Smooth muscle cell (in vitro differentiated cells): ENCODE data around the gene STK38L. TPM values are rescaled to one million over a fixed set of nuclear protein-coding genes. Genes with fewer than 3 reads are reported as not detected.

ENCODE experiments used
- DNase-seq: peaks from one replicate; lab custom pipeline; 2025; ENCODE audit not compliant: unreplicated experiment; lab: John Stamatoyannopoulos, UW
- H2AFZ ChIP-seq: fragments of 200-600 bp; sonication (generic); 2 replicates; pipeline ENCODE4 v1.6.0; 2016; ENCODE audit warnings: antibody characterized with exemption, low read depth, mild to moderate bottlenecking
- H3F3A ChIP-seq: fragments of 200-600 bp; sonication (generic); 2 replicates; pipeline ENCODE4 v1.6.0; 2017; ENCODE audit warnings: antibody characterized with exemption, low read depth
- H3K27ac ChIP-seq: fragments of 200-600 bp; sonication (generic); 2 replicates; pipeline ENCODE4 v1.5.1; 2016; ENCODE audit warnings: low read depth, mild to moderate bottlenecking
- H3K27me3 ChIP-seq: fragments of 200-600 bp; sonication (generic); 2 replicates; pipeline ENCODE4 v1.6.1; 2016; ENCODE audit warnings: low read depth, mild to moderate bottlenecking
- H3K36me3 ChIP-seq: fragments of 200-600 bp; sonication (generic); 2 replicates; pipeline ENCODE4 v1.5.1; 2016; ENCODE audit warnings: low read depth
- H3K4me1 ChIP-seq: fragments of 200-600 bp; sonication (generic); 2 replicates; pipeline ENCODE4 v1.5.1; 2016; ENCODE audit warnings: low read depth
- H3K4me2 ChIP-seq: fragments of 200-600 bp; sonication (generic); 2 replicates; pipeline ENCODE4 v1.6.0; 2016; ENCODE audit warnings: mild to moderate bottlenecking
- H3K4me3 ChIP-seq: fragments of 200-600 bp; sonication (generic); 2 replicates; pipeline ENCODE4 v1.5.1; 2016; ENCODE audit warnings: mild to moderate bottlenecking
- H3K79me2 ChIP-seq: fragments of 200-600 bp; sonication (generic); 2 replicates; pipeline ENCODE4 v1.6.0; 2016; ENCODE audit warnings: low read depth, mild to moderate bottlenecking
- H3K9ac ChIP-seq: fragments of 200-600 bp; sonication (generic); 2 replicates; pipeline ENCODE4 v1.6.0; 2016; ENCODE audit warnings: low read depth
- H3K9me3 ChIP-seq: fragments of 200-600 bp; sonication (generic); replicated peaks from 2 replicates; pipeline ENCODE4 v1.5.1; 2016; ENCODE audit warnings: low read depth
- H4K20me1 ChIP-seq: fragments of 200-600 bp; sonication (generic); 2 replicates; pipeline ENCODE4 v1.6.0; 2016; ENCODE audit warnings: low read depth
- CTCF ChIP-seq: fragments of 200-600 bp; sonication (generic); IDR thresholded peaks from 2 replicates; pipeline ENCODE4 v1.5.1; 2017; ENCODE audit warnings: borderline replicate concordance, mild to moderate bottlenecking, antibody characterized with exemption; ENCODE audit not compliant: insufficient read depth, poor library complexity, severe bottlenecking
- WGBS: methylation state at CpG from one replicate; pipeline ENCODE4 v1.1.7; 2016; ENCODE audit warnings: low lambda C conversion rate; 5-methylcytosine and 5-hydroxymethylcytosine counted together
- polyA plus RNA-seq: library from polyadenylated mRNA; unstranded; fragments of >200 nt; fragmentation: Nextera tagmentation; extraction: Ambion mirVana; gene quantifications from 2 replicates; pipeline ENCODE4 v1.2.1, GENCODE V29; 2016
- total RNA-seq: library from RNA; depleted of rRNA; stranded (reverse); fragments of >200 nt; gene quantifications from 2 replicates; pipeline ENCODE4 v1.2.3, GENCODE V29; 2014

STK38L gene
- total and polyA plus RNA-seq, 2 experiments from 2014 or later, result 57.8 to 190 TPM

DNA sequence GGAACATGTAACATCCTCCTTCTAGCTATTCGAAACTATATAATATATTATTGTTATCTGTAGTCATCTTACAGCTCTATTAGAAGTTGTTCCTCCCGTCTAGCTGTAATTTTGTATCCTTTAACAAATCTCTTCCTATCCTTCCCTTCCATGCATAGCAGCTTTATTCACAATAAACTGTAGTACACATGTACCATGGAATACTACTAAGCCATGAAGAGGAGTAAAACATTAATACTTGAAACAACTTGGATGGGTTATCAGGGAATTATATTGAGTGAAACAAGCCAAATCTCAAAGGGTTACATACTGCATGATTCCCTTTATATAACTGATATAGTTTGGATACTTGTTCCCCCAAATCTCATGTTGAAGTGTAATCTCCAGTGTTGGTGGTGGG is 33.9 kb upstream of the STK38L start:
- WGBS, result 96% methylated on average over 2 of the region's 2 CpGs
- Histone ChIP-seq H3K4me2 (no peak overlapping the region), H4K20me1 (no peaks in the 10 kb centered on the region), H3K4me1 (no peaks in the 10 kb centered on the region), H3F3A (no peaks in the 10 kb centered on the region), H3K27ac (no peak overlapping the region), H2AFZ (no peak overlapping the region), H3K9ac (no peak overlapping the region), H3K27me3 (no peaks in the 10 kb centered on the region), H3K79me2 (no peaks in the 10 kb centered on the region), H3K9me3 (no peaks in the 10 kb centered on the region), H3K36me3 (no peaks in the 10 kb centered on the region), H3K4me3 (no peak overlapping the region)
- TF ChIP-seq CTCF, result no peak
- no peak for DNase-seq

- no peak overlapping the region for H3K9ac ChIP-seq
- DNase-seq, result no peak
- no peaks in the 10 kb centered on the region for H3K4me1 ChIP-seq
- 97% methylated on average over 1 of the region's 1 CpG for WGBS
- H3K9me3 ChIP-seq, result no peaks in the 10 kb centered on the region
- H3K4me3 ChIP-seq, result no peak overlapping the region
- no peaks in the 10 kb centered on the region for H3K36me3 ChIP-seq
- no peak overlapping the region for H3K4me2 ChIP-seq
- no peak for TF ChIP-seq CTCF
- no peaks in the 10 kb centered on the region for H4K20me1 ChIP-seq
- H3K27me3 ChIP-seq, result no peaks in the 10 kb centered on the region
- no peaks in the 10 kb centered on the region for H3K79me2 ChIP-seq
- H2AFZ ChIP-seq, result no peak overlapping the region
- no peak overlapping the region for H3K27ac ChIP-seq
- no peaks in the 10 kb centered on the region for H3F3A ChIP-seq
These were observed 31.2 kb upstream of the STK38L start for GRCh38 chr12:27212861-27213260.

DNA sequence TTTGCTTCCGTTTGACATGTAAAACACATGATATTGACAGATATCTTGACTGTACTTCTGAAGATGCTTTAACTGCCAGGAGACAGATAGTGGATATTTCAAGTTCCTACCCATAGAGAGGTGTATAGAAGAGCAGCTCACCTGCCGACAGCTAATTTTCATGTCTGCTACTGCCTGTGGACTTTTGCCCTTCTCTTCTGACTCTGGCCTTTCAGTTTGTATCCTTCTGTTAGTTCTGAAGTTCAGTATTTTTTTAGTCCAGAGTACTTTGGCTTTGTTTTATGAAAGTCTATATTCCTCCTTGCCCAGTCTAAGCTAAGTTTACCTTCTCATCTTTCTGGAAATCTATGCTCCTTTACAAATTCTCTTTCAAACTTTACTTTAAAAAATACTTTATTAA is 30.8 kb upstream of the STK38L start:
- Histone ChIP-seq H3F3A (no peaks in the 10 kb centered on the region), H3K27ac (no peak overlapping the region), H3K9me3 (no peaks in the 10 kb centered on the region), H4K20me1 (no peaks in the 10 kb centered on the region), H3K79me2 (no peaks in the 10 kb centered on the region), H3K4me3 (no peak overlapping the region), H3K4me1 (no peaks in the 10 kb centered on the region), H3K9ac (no peak overlapping the region), H3K36me3 (no peaks in the 10 kb centered on the region), H3K27me3 (no peaks in the 10 kb centered on the region), H2AFZ (no peak overlapping the region), H3K4me2 (no peak overlapping the region)
- 96% methylated on average over 2 of the region's 2 CpGs for WGBS
- no peak for TF ChIP-seq CTCF
- no peak for DNase-seq
